MM.1S (cell line): ENCODE data around the gene CWC27.

Experiments used
- DNase-seq: peaks from one replicate; pipeline ENCODE4 v3.0.0-alpha.2; 2015
- H2AFZ ChIP-seq: fragments of 300-600 bp; sonication (generic); 2 replicates; pipeline ENCODE4 v1.6.0; 2016; ENCODE audit warnings: antibody characterized with exemption, low read length
- H3F3A ChIP-seq: fragments of 300-600 bp; sonication (generic); 2 replicates; pipeline ENCODE4 v1.6.1; 2016; ENCODE audit warnings: mild to moderate bottlenecking, antibody characterized with exemption, low read length, moderate library complexity, mixed read lengths; ENCODE audit not compliant: insufficient read depth
- H3K27ac ChIP-seq: fragments of 300-600 bp; sonication (generic); 2 replicates; pipeline ENCODE4 v1.5.1; 2016; ENCODE audit warnings: mild to moderate bottlenecking, low read length
- H3K27me3 ChIP-seq: fragments of 300-600 bp; sonication (generic); replicated peaks from 2 replicates; pipeline ENCODE4 v1.6.0; 2016; ENCODE audit warnings: low read length; ENCODE audit not compliant: insufficient read depth
- H3K36me3 ChIP-seq: fragments of 300-600 bp; sonication (generic); replicated peaks from 2 replicates; pipeline ENCODE4 v1.6.1; 2016; ENCODE audit warnings: mild to moderate bottlenecking, low read length, mixed read lengths; ENCODE audit not compliant: insufficient read depth
- H3K4me1 ChIP-seq: fragments of 300-600 bp; sonication (generic); 2 replicates; pipeline ENCODE4 v1.6.1; 2016; ENCODE audit warnings: low read length, mixed read lengths
- H3K4me2 ChIP-seq: fragments of 300-600 bp; sonication (generic); 2 replicates; pipeline ENCODE4 v1.6.0; 2016; ENCODE audit warnings: low read depth, low read length
- H3K4me3 ChIP-seq: fragments of 300-600 bp; sonication (generic); 2 replicates; pipeline ENCODE4 v1.5.1; 2016; ENCODE audit warnings: low read length, mixed read lengths
- H3K79me2 ChIP-seq: fragments of 300-600 bp; sonication (generic); 2 replicates; pipeline ENCODE4 v1.6.1; 2016; ENCODE audit warnings: mixed run types, low read length, mixed read lengths
- H3K9ac ChIP-seq: fragments of 300-600 bp; sonication (generic); 2 replicates; pipeline ENCODE4 v1.6.1; 2016; ENCODE audit warnings: low read length, mixed read lengths
- H3K9me2 ChIP-seq: fragments of 300-600 bp; sonication (generic); replicated peaks from 2 replicates; pipeline ENCODE4 v1.6.1; 2016; ENCODE audit warnings: mild to moderate bottlenecking, low read length, mixed read lengths; ENCODE audit not compliant: insufficient read depth
- H3K9me3 ChIP-seq: fragments of 300-600 bp; sonication (generic); replicated peaks from 2 replicates; pipeline ENCODE4 v1.6.1; 2016; ENCODE audit warnings: mild to moderate bottlenecking, low read length, mixed read lengths; ENCODE audit not compliant: insufficient read depth
- H4K20me1 ChIP-seq: fragments of 300-600 bp; sonication (generic); 2 replicates; pipeline ENCODE4 v1.6.1; 2016; ENCODE audit warnings: mild to moderate bottlenecking, low read length, moderate library complexity, mixed read lengths; ENCODE audit not compliant: insufficient read depth
- EZH2 ChIP-seq: fragments of 300-600 bp; sonication (generic); optimal IDR thresholded peaks from 2 replicates; pipeline ENCODE3; 2017; ENCODE audit warnings: low read depth, mild to moderate bottlenecking, antibody characterized with exemption, low read length, mixed read lengths
- EZH2phosphoT487 ChIP-seq: fragments of 300-600 bp; sonication (generic); IDR thresholded peaks from 2 replicates; pipeline ENCODE4 v1.6.1; 2018; ENCODE audit warnings: antibody characterized with exemption, low read length
- TF ChIP-seq, protein P1 (sequence below): fragments of 300-600 bp; sonication (generic); IDR thresholded peaks from 2 replicates; pipeline ENCODE4 v1.5.1; 2016; ENCODE audit warnings: antibody characterized with exemption, low read length, mixed read lengths

Gene CWC27

DNA sequence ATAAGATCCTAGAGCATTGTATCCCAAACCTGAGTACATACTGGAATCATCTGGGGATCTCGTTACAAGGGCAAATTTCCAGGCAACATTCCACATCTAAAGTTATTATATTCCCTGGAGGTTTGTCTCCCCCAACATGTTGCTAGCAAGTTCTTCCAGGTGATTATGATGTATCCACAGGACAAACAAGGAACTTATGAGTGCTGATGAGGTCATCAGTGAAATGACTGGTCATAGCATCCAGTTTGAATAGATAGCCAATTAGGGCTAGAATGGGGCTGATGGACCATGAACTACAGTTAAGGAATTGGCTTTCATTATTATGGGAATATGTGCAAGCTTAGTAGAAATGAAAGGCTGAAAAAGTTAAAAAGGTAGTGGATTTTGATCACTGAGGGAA lies 115.2 kb downstream of the CWC27 start:
- no peak overlapping the region for H3K4me3 ChIP-seq
- H4K20me1 ChIP-seq, result no peaks in the 10 kb centered on the region
- no peaks in the 10 kb centered on the region for H3F3A ChIP-seq
- H3K9me3 ChIP-seq, result no peaks in the 10 kb centered on the region
- no peaks in the 10 kb centered on the region for H3K27me3 ChIP-seq
- no peaks in the 10 kb centered on the region for H3K79me2 ChIP-seq
- H2AFZ ChIP-seq, result no peak overlapping the region
- H3K27ac ChIP-seq, result no peak overlapping the region
- no peak for TF ChIP-seq EZH2
- TF ChIP-seq, protein P1, sequence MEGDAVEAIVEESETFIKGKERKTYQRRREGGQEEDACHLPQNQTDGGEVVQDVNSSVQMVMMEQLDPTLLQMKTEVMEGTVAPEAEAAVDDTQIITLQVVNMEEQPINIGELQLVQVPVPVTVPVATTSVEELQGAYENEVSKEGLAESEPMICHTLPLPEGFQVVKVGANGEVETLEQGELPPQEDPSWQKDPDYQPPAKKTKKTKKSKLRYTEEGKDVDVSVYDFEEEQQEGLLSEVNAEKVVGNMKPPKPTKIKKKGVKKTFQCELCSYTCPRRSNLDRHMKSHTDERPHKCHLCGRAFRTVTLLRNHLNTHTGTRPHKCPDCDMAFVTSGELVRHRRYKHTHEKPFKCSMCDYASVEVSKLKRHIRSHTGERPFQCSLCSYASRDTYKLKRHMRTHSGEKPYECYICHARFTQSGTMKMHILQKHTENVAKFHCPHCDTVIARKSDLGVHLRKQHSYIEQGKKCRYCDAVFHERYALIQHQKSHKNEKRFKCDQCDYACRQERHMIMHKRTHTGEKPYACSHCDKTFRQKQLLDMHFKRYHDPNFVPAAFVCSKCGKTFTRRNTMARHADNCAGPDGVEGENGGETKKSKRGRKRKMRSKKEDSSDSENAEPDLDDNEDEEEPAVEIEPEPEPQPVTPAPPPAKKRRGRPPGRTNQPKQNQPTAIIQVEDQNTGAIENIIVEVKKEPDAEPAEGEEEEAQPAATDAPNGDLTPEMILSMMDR, result no peak
- no peak for TF ChIP-seq EZH2phosphoT487
- H3K9ac ChIP-seq, result no peak overlapping the region
- 0 out of 2 replicates have a peak, but pooled peaks cover 3% of the 10 kb centered on the region for H3K36me3 ChIP-seq
- H3K4me1 ChIP-seq, result peaks cover 5% of the 10 kb centered on the region
- H3K4me2 ChIP-seq, result no peak overlapping the region
- no peaks in the 10 kb centered on the region for H3K9me2 ChIP-seq
- no peak for DNase-seq

DNA sequence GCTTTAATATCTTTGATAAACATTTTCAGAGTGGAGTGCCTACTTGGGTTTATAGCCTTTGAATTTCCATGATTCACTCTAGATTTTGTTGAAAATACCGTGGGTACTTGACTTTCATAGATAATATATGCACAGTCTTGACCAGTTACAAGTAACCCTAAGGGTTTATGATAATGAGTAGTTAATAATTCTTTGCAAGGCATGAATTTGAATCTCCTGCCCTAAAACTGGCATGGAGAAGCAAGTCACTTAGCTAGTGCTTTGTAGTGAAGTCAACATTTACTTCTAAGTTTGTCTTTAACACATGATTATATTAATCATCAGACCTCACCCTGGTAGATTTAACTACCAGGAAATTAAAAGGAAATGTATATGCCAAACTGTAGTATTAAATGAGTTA lies 115.8 kb downstream of the CWC27 start:
- H3F3A ChIP-seq, result no peaks in the 10 kb centered on the region
- H3K9ac ChIP-seq, result no peak overlapping the region
- H2AFZ ChIP-seq, result no peak overlapping the region
- 0 out of 2 replicates have a peak, but pooled peaks cover 3% of the 10 kb centered on the region for H3K36me3 ChIP-seq
- H3K4me2 ChIP-seq, result no peak overlapping the region
- no peak for DNase-seq
- H3K9me2 ChIP-seq, result no peaks in the 10 kb centered on the region
- no peaks in the 10 kb centered on the region for H3K27me3 ChIP-seq
- no peaks in the 10 kb centered on the region for H4K20me1 ChIP-seq
- no peak overlapping the region for H3K27ac ChIP-seq
- H3K4me1 ChIP-seq, result peaks cover 5% of the 10 kb centered on the region
- no peak for TF ChIP-seq EZH2
- TF ChIP-seq, protein P1, result no peak
- no peak for TF ChIP-seq EZH2phosphoT487
- H3K9me3 ChIP-seq, result no peaks in the 10 kb centered on the region
- H3K79me2 ChIP-seq, result no peaks in the 10 kb centered on the region
- no peak overlapping the region for H3K4me3 ChIP-seq

DNA sequence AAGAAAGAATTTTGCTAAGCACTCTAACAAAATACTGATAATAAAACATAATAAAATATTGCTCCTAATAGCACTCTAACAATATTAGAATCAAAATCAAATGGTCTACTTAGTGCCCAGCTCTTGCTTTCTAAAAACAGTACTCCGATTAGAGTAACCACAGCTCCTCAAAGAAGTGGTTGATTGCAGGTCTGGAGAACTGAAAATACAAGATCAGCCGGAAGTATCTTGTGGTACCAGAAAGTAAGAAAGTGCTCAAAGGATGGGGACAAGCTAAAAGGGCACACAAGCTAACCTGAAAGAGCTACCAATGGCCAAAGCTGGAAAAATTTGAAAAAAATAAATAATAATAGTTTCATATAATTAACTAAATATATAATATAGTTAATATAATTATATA lies 119.2 kb downstream of the CWC27 start:
- TF ChIP-seq, protein P1, result no peak
- Histone ChIP-seq H3K4me2 (0 out of 2 replicates have a peak overlapping the region, but pooled peaks have one; percentile 2), H3F3A (no peaks in the 10 kb centered on the region), H3K79me2 (no peaks in the 10 kb centered on the region), H3K9me2 (no peaks in the 10 kb centered on the region), H2AFZ (no peak overlapping the region), H3K9ac (no peak overlapping the region), H3K36me3 (0 out of 2 replicates have a peak, but pooled peaks cover 3% of the 10 kb centered on the region), H4K20me1 (no peaks in the 10 kb centered on the region), H3K4me3 (no peak overlapping the region), H3K27me3 (no peaks in the 10 kb centered on the region), H3K9me3 (no peaks in the 10 kb centered on the region), H3K27ac (no peak overlapping the region), H3K4me1 (peaks cover 5% of the 10 kb centered on the region)
- DNase-seq, result peak; percentile 60
